ENCODE data around the gene SUGCT.

Gene SUGCT

DNA sequence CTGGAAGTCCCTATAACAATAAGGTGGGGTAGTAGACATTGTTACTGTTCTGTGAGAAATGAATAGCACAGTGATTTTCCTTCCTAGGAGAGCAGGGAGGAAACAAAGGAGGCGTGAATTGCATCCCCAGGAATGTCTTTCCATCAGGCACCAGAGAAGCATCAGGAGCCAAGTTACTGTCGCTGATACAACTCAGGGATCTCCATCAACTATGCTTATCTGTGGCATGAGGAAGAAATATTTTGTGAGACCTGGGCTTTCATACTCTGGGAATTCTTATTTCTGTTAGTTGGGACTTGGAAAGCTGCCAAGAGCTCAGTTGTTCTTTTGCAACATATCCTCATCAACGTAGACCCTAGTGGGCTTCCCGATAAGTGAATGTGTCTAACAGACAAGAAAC is 622.3 kb downstream of the SUGCT start:
- no peak for DNase-seq (ENCODE audit: extremely low read depth in 1 of 2, low read depth in 1 of 2)

- DNase-seq (ENCODE audit: extremely low read depth in 1 of 2, low read depth in 1 of 2): no peak
Measured at GRCh38 chr7:40758590-40758989, 623.8 kb downstream of the SUGCT start.

DNA sequence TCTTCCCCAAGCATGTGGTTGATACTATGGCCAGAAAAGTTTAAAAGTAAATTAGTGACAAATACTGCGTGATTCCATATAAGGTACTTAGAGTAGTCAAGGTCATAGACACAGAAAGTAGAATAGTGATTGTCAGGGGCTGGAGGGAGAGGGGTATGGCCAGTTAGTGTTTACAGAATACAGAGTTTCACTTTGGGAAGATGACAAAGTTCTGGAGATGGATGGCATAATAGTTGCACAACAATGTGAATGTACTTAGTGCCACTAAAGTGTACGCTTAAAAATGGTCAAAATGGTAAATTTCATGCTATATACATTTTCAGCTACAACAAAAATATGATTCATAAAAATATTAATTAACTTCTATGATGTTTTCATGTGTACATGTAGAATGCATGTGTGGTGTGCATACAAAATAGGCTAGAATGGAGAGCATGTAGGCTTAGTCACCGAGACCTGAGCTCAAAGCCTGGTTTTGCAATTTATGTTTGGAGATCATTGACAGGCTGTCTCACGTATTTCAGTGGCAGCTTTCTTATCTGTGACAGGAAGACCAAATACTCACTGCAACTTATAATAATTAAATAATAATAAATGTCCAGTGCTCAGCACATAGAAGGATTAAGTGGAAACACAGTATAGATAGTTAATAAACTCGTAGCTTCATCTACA is 625.6 kb downstream of the SUGCT start:
- DNase-seq (ENCODE audit: extremely low read depth in 1 of 2, low read depth in 1 of 2): no peak

GRCh38 chr7:40760987-40761386 is 626.2 kb downstream of the SUGCT start:
- DNase-seq (ENCODE audit: extremely low read depth in 1 of 2, low read depth in 1 of 2): no peak

GRCh38 chr7:40761762-40762560 is 627.2 kb downstream of the SUGCT start:
- no peak for DNase-seq (ENCODE audit: extremely low read depth in 1 of 2, low read depth in 1 of 2)

- DNase-seq (ENCODE audit: extremely low read depth in 1 of 2, low read depth in 1 of 2): no peak
Measured at GRCh38 chr7:40763319-40764287, 628.8 kb downstream of the SUGCT start.

- DNase-seq (ENCODE audit: extremely low read depth in 1 of 2, low read depth in 1 of 2): no peak
Measured at GRCh38 chr7:40765639-40766038, 630.8 kb downstream of the SUGCT start.

- no peak for DNase-seq (ENCODE audit: extremely low read depth in 1 of 2, low read depth in 1 of 2)
Measured at GRCh38 chr7:40772096-40772495, 637.3 kb downstream of the SUGCT start.

DNA sequence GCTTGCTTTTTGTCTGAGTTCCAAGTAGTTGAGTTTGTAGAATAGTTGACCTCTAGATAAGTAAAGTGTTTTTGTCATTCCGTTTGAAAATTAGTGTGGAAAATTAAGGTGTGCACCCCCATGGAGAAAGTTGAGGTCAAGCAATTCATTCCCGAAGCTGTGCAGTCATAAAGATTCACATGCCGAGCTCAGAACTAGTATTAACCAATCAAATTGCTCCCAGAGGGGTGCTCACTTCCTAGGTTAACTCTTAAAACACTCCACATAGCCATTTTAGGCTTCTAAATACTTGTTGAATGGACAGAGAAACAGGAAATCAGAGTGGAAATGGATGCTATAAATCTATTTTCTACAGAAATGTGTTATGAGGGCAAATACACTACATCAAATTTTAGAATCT is 638.9 kb downstream of the SUGCT start:
- DNase-seq (ENCODE audit: extremely low read depth in 1 of 2, low read depth in 1 of 2): no peak

DNA sequence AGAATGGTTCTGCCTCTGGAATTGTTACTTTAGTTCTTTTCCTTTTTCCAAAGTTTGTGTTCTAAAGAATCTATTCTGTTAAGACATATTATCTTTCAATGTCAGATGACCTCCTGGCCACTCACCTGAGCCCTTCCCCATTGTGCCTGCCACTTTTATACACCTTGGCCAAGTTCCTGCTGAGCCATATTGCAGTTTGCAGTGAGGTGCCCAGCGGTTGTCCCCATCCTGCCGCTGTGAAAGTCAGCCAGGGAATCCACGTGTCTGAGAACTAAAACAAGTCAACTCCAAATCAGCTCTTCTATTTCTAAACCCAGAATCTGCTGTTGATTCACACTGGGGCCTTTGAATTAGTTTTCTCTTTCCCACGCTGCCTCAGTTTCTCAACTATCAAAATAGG is 641.1 kb downstream of the SUGCT start:
- DNase-seq (ENCODE audit: extremely low read depth in 1 of 2, low read depth in 1 of 2): no peak

GRCh38 chr7:40777730-40778312 is 643.0 kb downstream of the SUGCT start:
- DNase-seq (ENCODE audit: extremely low read depth in 1 of 2, low read depth in 1 of 2): no peak

DNA sequence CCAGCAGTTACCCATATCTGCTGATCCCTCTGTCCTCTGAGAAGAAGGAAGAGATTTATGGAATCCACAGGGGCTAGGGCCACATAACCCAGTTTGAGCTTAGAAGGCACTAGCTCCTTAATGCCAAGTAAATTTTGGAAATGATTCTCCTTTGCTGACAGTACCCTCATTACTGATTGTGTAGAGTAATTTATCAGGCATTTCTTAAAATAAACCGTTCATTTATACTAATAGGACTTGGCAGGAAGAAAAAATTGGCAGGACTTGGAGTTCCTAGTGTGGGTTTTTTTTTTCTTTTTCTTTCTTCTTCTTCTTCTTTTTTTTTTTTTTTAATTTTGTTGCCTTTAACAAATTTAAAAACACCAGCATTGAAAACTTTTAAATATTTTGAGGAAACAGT is 645.7 kb downstream of the SUGCT start:
- DNase-seq (ENCODE audit: extremely low read depth in 1 of 2, low read depth in 1 of 2): no peak

- DNase-seq (ENCODE audit: extremely low read depth in 1 of 2, low read depth in 1 of 2): no peak
Measured at GRCh38 chr7:40782836-40783235, 648.0 kb downstream of the SUGCT start.

DNA sequence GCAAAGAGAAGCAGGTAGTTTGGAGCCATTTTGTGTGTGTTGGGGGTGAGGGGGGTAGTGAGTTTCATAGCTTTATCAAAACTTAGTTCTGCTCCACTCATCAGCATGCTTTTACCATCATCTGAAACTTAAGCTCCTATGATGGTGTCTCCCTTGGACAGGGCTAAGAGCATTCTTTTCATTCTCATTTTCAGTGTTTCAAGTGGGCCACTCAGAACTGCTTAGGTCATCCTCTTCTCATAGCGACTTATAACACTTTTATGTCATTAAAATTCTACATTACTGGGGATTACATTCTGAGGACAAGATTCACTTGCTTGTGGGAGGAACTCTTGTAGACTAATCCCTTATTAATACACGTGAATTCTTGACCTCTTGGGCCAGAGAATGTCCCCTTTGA is 649.4 kb downstream of the SUGCT start:
- no peak for DNase-seq (ENCODE audit: extremely low read depth in 1 of 2, low read depth in 1 of 2)

DNA sequence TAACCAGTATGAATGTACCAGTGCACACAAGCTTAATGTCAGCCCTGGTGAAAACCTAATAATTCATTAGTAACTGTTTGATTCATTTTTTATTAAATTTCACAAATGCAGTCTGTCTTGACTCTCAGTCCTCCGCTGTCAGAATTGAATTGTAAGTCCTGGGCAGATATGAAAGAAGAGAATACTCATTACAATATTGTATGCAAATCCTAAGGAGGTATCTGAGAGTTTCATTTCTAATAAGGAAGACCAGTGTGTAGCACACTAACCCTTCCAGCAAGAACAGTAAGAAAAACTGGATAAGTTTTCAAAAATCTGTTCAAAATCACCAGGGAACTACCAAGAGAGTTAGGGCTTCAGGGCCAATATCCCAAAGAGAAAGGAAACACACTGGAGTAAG is 652.1 kb downstream of the SUGCT start:
- no peak for DNase-seq (ENCODE audit: extremely low read depth in 1 of 2, low read depth in 1 of 2)

DNA sequence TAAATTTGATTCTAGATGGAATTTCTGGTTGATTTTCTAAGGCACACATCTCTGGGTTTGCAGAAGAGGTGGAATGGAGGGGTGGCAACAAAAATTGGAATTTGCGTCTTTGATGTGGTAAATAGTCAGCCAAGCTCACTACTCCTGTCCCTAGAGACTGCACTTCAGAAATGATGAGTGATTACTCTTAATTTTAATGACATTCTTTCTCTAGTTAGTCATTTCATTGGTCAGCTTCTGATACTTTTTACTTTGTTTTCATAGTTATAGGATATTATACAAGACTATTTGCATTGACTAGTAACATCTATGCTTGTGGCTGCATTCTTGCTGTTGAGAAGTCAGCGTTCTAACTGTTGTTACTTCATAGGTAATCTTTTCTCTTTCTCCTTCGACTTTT is 658.3 kb downstream of the SUGCT start:
- no peak for DNase-seq (ENCODE audit: extremely low read depth in 1 of 2, low read depth in 1 of 2)

- no peak for DNase-seq (ENCODE audit: extremely low read depth in 1 of 2, low read depth in 1 of 2)
Measured at GRCh38 chr7:40795607-40796006, 660.8 kb downstream of the SUGCT start.

DNA sequence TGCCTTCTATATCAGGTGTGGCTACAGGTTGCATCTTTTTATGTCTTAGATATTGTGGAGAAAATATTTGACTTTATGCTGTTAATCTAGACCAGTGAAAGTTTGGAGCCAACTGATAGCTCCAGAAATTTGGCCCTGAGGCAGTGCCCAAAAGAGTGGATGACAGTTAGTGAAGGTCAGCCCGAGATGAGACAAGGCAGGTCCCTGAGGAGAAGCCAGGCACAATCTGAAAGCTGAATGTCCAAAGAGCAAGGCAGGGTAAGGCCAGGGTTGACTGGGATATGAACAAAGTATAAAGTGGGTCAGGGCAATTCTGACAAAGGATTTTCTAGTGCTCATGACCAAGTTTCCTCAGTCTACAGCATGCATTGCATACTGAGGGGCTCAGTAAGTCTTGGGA is 661.9 kb downstream of the SUGCT start:
- DNase-seq (ENCODE audit: extremely low read depth in 1 of 2, low read depth in 1 of 2): no peak

- no peak for DNase-seq (ENCODE audit: extremely low read depth in 1 of 2, low read depth in 1 of 2)
Measured at GRCh38 chr7:40798613-40799012, 663.8 kb downstream of the SUGCT start.

DNA sequence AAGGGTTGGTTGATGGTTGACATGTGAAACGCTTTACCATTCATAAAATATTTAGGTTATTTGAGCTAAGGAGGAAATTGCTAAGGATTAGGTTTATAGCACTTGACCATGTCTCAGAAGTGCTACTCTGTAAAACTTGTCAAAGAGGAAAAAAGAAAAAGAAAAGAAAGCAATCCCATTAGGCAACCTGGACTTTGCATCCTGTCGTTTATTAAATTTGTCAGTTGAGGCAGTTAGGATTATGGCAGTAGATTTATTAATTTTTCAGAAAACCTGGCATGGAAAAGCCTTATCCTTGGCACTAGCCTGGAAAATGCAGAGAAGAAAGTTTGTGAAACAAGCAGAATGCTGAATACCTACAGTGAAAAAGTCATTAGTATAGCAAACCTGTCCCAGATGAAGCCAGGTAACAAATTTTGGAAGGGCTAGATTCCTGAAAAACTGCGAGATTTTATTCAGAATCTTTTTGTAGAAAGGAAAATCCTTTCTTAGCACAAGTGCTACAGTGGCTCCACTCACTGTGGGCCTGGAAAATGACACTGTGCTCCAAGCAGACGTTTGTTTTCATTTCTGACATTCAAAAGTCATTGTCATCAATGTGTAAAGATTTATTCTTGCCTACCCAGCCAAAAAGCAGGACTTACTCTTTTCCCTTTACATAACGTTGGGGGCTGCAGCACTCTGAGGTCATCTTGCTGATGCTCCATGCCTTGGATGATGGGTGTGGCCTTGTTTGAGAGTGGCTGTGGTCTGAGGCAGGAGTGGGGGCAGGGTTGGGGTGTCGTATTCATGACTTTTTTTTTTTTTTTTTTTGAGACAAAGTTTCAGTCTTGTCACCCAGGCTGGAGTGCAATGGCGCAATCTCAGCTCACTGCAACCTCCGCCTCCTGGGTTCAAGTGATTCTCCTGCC is 664.9 kb downstream of the SUGCT start:
- DNase-seq (ENCODE audit: extremely low read depth in 1 of 2, low read depth in 1 of 2): no peak

Measured in activated CD8-positive, alpha-beta memory T cell treated with anti-CD3 and anti-CD28 coated beads for 1 hour (primary cell).